GM19099 (cell line): ENCODE measurements around the gene NBEAL1.

Source experiments
- POLR2A ChIP-seq: IDR thresholded peaks from 3 replicates; pipeline ENCODE4 v1.6.1; 2011; ENCODE audit warnings: low read depth; ENCODE audit not compliant: insufficient read length; ENCODE audit errors: extremely low read depth

The NBEAL1 gene

DNA sequence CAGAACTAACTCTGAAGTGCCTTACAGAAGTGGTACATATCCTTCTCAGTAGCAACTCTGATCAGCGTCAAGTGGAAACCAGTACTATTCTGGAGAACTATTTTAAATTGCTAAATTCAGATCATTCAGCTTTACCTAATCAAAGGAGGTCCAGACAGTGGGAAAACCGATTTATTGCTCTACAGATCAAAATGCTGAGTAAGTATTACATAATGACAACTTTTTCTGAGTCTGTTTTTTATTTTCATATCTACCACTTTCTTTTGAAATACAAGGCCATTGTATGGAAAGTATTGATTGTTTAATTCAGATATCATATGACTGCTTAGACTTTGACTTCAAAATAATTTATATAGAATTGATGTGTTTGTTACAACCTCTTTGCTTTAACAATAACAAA lies 68.7 kb downstream of the NBEAL1 start:
- TF ChIP-seq POLR2A, result no peak

DNA sequence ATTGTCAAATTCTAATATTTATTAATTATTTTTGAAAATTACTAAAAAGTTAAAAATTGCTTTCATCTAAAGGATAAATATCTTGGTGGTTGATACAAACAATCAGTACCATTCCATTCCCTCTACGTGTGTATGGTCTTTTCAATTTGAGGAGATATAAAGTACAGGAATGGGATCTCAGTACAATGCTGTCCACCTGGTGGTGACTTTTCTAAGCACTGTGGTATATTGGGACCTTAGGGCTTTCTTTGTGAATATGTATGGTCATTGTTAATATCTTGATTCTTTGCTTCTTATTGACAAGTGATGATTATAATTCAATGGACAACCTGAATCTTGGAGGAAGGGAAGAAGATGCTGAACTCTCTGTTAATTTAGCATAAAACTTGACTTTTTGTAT lies 83.1 kb downstream of the NBEAL1 start:
- no peak for TF ChIP-seq POLR2A

DNA sequence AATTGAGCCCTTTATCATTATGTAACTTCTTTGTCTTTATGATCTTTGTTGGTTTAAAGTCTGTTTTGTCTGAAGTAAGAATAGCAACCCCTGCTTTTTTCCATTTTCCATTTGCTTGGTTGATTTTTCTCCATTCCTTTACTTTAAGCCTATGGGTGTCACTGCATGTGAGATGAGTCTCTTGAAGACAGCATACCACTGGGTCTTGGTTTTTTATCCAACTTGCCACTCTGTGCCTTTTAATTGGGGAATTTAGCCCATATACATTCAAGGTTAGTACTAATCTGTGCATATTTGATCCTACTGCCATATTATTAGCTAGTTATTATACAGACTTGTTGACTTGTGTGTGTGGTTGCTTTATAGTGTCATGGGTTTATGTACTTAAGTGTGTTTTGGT lies 89.6 kb downstream of the NBEAL1 start:
- TF ChIP-seq POLR2A, result no peak

DNA sequence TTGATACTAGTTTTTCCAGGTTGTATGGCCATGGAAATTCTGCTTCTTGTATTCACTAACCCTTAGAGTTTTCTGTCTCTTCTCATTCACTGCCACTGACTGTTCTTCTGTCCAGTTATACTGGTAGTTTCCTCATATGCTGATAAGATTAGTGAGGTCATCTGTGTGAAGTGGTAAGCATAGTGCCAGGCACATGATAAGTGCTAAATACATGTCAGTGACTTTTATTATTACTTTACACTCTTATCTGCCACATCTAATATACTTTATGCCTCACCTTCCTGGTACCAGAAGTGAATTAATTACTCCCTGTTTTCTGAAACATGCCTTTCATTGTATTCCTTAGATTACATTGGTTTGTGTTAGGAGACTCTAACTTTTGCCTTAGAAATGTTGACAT lies 91.3 kb downstream of the NBEAL1 start:
- TF ChIP-seq POLR2A, result no peak

DNA sequence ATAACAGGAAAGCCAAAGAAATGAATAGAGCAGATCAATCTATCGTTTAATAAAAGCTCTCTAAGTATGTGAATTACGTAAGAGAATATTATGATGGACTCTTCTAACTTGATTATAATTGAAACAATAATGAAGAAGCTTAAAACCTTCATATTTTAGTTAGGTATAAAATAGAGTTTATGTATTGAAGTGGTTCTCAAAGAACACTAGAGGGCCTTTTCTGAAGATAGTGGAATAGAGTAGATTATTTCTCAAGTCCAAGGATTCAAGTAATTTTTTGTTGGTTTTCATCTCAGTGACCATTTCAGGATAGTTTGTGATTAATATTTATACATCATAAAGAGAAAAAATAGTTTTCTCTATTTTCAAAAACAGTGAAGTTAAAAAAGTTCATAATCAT lies 97.7 kb downstream of the NBEAL1 start:
- TF ChIP-seq POLR2A, result no peak

DNA sequence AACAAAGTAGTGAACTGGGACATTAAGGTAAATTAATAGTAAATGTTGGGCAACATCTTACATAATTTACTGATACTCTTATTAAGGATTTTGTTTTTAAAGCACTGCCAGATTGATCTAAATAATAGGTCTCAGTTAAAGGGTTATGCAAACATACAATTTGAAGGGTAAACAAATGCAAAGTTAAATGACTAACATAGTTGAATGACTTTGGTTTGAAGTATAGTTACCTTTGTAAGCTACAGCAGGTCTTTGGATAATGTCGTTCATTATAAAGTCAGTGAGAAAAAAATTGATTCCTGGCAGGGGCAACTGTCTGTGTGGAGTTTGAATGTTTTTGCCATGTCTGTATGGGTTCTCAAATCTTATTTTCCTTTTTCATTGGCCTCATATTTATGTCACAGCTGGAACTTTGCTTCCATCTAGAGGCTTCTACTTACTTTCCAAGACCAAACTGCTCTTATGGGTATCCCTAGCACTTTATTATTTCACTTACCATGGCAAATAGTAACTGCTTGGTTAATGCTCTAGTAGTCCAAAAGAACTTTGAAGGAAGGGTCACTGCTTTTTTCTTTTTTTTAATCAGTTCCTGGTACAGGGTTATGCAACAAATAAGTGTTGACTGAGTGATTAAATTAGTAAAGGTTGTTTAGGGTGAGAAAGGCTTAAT lies 107.8 kb downstream of the NBEAL1 start:
- no peak for TF ChIP-seq POLR2A

DNA sequence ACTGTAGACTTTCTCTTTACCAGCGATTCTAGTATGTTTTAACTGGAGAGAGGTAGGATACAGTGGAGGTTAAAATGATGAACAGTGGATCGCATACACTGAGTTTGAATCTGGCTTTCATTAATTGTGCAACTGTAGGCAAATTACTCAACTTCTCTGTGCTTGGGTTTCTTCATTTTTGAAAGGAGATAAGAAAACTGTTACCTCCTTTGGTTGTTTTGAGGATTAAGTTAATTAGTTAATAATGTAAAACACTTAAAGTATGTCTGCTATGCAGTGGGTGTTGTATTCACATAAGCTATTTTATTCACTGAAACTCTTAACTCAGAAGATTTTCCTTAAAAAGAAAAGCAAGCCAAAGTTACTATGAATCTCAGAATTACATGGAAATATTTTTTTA lies 112.3 kb downstream of the NBEAL1 start:
- no peak for TF ChIP-seq POLR2A

DNA sequence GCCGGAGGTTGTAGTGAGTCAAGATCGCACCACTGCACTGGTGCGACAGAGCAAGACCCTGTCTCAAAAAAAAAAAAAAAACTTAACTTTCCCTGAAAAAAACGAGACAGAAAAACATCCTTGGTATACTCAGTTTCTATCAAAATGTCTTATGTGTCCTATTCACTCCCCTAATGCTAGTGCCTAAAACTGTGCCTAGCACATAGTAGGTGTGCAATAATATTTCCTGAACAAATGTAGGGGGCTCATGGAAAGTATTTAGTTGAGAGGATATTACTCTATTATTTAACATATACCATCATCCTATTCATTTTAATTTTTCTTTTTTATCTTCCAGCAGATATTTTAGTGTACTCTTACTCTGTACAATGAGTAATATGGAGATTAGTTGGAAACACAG lies 120.4 kb downstream of the NBEAL1 start:
- TF ChIP-seq POLR2A, result no peak

DNA sequence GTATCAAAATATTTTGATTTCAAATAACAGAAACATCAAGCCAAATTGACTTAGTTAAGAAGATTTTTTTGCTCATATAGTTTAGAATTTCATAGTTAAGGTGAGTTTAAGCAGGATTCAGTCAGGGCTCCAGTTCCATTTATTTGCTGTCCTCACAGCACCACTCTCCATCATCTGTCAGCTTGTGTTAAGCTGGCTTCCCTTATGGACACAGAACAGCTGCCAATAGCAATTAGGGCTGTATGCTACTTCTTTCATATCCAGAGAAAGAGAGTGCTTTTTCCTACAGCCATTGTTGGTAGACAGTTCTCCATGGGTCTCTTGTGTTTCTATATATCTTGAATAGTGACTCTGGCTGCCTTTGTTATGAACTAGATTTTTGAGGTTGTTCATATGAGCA lies 128.7 kb downstream of the NBEAL1 start:
- TF ChIP-seq POLR2A, result no peak

DNA sequence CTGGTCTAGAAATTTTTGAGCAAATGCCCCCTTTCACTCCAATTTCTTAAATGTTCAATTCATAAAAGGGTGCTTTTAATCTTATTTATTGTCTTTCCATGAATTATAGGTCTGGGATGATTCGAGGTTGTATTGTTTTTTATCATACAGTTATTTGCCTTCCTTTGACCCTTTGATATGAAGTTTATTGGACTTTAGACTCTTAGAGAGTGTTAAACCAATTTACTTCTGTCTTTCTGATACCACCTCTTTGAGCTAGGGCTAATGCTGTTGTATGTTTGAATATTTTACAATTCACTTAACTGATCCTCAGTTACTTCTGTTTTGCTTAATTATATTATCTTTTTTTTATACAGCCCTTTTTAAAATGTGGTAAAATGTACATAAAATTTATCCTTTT lies 134.5 kb downstream of the NBEAL1 start:
- no peak for TF ChIP-seq POLR2A

DNA sequence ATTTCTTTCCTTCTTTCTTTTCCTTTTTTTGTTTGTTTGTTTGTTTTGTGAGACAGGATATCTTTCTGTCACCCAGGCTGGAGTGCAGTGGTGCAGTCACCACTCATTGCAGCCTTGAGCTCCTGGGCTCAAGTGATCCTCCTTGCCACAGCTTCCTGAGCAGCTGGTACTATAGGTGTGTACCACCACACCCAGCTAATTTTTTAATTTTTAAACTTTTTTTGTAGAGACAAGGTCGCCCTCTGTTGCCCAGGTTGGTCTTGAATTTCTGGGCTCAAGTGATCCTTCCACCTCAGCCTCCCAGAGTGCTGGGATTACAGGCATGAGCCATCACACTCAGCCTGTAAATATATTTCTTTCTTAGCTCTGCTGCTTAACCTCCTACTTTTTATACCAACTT lies 140.7 kb downstream of the NBEAL1 start:
- TF ChIP-seq POLR2A, result no peak

DNA sequence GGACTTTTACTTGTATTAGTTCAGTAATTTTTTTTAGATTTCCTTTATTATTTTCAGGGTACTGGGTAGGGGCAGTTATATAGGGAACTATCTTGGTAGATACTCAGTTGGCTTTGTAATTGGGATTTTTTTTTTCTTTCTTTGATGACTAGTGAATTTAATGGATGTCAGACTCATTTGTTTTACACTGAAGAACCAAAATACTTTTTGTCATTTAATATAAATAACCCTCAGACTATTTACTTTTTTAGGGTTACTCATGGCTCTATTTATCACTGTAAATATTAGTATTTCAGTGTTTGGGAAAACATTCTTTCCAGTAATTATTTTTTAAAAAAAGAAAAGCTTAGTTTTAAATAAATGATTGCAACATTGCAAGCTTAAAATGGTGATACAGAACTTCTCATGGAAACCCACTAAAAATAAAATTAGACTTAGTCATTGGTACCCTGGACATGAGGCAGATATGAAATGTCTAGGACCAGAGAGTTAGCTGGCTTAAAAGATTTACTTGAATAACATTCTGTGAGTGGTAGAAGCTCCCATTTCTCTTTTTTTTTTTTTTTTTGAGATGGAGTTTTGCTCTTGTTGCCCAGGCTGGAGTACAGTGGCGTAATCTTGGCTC lies 149.7 kb downstream of the NBEAL1 start:
- TF ChIP-seq POLR2A, result no peak

DNA sequence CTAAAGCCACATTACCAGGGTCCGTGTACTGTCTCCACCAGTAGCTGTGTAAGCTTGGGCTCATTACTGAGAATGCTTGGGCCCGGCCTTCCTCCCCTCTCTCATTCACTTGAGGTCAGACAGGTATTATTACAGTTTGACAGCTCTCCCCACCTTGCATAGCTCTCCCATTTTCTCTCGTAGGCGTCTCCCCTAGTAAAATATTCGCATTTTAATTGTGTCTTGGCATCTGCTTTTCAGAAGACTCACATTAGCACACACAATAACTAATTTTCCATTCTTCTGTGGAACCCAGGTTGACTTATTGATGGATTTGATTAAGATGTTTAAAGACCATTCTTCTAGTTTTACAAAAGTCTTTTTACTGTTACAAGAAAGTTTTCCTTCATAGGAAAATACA lies 153.1 kb downstream of the NBEAL1 start:
- no peak for TF ChIP-seq POLR2A

DNA sequence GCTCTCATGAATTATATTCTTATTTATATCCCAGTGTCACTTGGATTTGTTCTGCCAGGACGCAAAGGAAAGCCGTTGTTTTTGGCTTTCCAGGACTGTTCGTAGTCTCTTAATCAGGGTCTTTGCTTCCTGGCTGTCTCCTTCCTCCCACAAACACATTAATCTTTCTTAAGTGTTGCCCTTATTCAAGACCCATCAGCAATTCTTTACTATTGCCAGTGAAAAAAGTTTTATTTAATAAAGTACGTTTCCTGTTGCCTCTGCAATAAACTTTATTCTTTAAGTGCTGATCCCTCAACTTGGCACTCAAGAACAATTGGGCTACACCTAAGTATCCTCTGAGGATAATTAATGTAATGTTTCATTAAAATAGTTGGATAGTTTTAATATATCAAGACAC lies 155.8 kb downstream of the NBEAL1 start:
- no peak for TF ChIP-seq POLR2A

DNA sequence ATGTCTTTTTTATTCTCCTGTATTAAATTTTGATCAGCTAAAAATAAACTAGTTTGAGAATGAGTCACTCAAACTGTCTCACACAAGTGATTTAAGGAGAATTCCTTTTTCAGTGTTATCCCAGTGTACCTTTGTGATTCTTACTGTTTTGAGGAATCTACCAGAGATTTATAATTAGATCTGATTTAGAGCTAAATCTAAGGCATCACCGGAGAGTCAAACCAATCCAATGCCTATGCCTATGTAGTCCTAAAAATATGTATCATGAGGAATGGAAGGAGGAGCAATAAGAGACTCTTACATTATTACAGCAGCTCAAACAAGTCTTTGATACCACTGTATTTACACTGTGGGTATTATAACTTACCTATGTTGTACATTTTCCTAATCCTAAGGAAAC lies 160.7 kb downstream of the NBEAL1 start:
- no peak for TF ChIP-seq POLR2A

DNA sequence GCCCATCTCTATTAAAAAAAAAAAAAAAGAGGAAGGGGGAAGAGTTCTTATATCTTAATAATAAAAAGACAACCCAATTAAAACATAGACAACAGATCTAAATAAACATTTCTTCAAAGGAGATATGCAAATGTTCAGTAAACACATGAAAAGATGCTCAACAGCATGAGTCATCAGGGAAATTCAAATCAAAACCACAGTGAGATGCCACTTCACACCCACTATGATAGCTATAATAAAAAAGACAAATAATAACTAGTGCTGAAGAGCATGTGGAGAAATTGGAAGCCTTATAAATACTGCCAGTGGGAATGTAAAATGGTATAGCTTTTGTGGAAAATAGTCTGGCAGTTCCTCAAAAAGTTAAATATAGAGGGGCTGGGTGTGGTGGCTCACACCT lies 162.7 kb downstream of the NBEAL1 start:
- TF ChIP-seq POLR2A, result no peak

DNA sequence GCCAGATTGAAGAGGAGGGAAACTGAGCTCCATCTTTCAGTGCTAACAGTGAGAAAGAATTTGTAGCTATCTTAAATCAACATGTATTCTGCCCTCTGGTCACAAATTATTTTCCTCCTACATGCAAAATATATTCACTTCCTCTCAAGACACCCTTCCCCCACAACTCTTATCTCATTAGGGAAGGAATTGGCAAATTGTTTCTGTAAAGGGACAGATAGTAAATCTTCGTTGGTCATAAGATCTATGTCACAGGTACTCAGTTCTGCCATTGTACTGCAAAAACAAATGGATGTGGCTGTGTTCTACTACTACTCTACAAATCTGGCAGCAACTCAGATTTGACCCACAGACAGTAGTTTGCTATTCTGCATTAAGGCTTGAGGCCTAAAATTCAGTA lies 171.2 kb downstream of the NBEAL1 start:
- TF ChIP-seq POLR2A, result no peak
